Measurements from ENCODE around the gene NTSR2.

The NTSR2 gene

DNA sequence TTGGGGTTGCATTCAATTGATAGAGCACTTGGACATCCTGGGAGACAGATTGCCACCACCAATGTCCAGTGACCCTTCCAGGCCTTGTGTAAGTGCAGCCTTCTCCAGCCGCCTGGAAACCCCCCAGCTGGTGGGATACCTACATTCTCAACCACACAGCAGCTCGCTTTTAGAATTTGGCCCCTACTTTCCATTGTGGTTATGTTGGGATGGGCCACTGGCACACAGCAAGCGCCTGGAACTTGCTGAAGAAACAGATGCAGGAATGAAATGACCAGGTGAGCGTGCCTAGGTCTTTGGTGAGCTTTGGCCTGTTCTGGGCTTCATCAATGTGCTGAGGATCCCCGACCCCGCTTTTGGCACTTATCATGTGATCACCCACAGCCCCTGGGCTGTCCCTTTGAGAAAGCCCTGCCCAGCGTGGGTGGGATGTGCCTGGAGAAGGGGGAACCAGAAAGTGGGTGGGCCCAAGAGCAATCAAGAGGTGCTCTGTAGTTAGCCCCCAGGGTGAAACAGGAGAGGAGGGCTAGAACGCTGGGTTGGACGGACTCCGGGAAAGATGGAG lies 16.0 kb upstream of the NTSR2 start:
- TF ChIP-seq, protein P1, sequence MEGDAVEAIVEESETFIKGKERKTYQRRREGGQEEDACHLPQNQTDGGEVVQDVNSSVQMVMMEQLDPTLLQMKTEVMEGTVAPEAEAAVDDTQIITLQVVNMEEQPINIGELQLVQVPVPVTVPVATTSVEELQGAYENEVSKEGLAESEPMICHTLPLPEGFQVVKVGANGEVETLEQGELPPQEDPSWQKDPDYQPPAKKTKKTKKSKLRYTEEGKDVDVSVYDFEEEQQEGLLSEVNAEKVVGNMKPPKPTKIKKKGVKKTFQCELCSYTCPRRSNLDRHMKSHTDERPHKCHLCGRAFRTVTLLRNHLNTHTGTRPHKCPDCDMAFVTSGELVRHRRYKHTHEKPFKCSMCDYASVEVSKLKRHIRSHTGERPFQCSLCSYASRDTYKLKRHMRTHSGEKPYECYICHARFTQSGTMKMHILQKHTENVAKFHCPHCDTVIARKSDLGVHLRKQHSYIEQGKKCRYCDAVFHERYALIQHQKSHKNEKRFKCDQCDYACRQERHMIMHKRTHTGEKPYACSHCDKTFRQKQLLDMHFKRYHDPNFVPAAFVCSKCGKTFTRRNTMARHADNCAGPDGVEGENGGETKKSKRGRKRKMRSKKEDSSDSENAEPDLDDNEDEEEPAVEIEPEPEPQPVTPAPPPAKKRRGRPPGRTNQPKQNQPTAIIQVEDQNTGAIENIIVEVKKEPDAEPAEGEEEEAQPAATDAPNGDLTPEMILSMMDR (IDR thresholded peaks at IDR 0.05; ENCODE audit: extremely low read depth, insufficient read depth, missing control alignments) = no peak
- no peak for DNase-seq (ENCODE audit: low spot score)
- in situ Hi-C loops (cut with MboI; ENCODE audit: low pct_unique_long_range_greater_than_20kb, low sequenced_read_pairs, unreplicated experiment) = loop anchor here (10.0 to 25.0 kb wide), 2 partner anchors 99 to 1326 kb away; no protein-coding TSS in a partner anchor

DNA sequence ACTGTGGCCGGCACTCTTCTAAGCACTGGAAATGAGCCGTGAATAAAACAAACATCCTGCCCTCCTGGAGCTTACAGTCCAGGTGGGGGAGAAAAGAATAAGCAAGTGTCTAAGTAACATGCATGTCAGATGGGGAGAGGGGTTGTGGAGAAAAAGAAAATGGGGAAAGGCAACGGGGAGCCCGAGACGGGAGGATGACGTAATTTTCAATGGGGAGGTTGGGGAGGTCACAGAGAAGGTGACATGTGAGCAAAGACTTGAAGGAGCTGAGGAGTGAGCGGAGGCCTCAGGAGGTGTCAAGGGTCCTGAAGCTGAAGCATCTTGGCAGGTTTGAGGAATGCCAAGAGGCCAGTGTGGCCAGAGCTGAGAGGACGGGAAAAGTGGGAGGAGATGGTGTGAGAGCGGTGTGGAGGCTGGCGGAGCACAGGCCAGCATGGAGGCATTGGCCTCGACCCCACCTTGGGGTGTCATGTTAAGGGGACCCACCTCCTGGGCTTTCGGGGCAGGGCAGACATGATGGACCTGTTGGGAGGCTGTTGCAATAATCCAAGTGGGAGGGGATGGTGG lies 15.0 kb upstream of the NTSR2 start:
- TF ChIP-seq, protein P1 (IDR thresholded peaks at IDR 0.05; ENCODE audit: extremely low read depth, insufficient read depth, missing control alignments) = no peak
- in situ Hi-C loops (cut with MboI; ENCODE audit: low pct_unique_long_range_greater_than_20kb, low sequenced_read_pairs, unreplicated experiment) = loop anchor here (10.0 to 25.0 kb wide), 2 partner anchors 100 to 1327 kb away; no protein-coding TSS in a partner anchor
- no peak for DNase-seq (ENCODE audit: low spot score)

DNA sequence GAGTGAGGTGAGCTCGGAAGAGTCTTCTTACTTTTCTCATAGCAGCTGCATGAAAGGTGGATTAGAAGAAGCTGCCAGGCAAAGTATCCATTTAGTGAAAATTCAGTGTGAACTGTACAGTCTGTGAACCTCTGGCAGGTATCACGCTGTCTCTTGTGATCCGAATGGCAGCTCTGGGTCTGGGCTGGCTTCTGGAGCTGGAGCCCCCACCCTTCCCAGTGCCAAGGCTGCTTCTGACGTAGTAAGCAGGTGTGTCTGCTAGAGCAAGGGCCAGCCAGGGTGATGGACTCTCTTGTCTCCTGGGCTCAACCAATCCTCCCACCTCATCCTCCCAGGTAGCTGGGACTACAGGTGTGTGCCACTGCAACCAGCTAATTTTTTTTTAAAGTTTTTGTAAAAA lies 14.0 kb upstream of the NTSR2 start:
- DNase-seq (ENCODE audit: low spot score) = no peak
- TF ChIP-seq, protein P1 (IDR thresholded peaks at IDR 0.05; ENCODE audit: extremely low read depth, insufficient read depth, missing control alignments) = no peak
- in situ Hi-C loops (cut with MboI; ENCODE audit: low pct_unique_long_range_greater_than_20kb, low sequenced_read_pairs, unreplicated experiment) = loop anchor here (10.0 to 25.0 kb wide), 2 partner anchors 101 to 1328 kb away; no protein-coding TSS in a partner anchor

DNA sequence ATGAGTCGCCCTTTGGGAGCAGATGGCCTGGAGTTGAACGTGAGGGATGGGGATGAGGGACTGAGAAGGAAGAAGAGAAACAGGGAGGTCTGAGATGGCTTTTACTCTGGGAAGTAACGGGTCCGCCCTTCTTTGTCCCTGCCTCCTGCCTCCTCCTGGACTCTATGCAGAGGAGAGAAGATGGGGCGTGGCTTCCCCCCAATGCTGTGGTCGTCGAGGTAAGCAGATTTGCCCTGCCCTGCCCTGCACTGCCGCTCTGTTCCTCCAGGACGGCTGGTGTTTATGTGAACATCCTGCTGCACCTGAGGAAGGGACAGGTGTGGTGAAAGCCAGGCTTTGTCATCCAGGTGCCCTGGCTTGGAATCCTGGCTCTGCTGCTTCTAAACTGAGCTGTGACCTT lies 13.5 kb upstream of the NTSR2 start:
- DNase-seq (ENCODE audit: low spot score) = no peak
- in situ Hi-C loops (cut with MboI; ENCODE audit: low pct_unique_long_range_greater_than_20kb, low sequenced_read_pairs, unreplicated experiment) = loop anchor here (10.0 to 25.0 kb wide), 2 partner anchors 101 to 1329 kb away; no protein-coding TSS in a partner anchor
- TF ChIP-seq, protein P1 (IDR thresholded peaks at IDR 0.05; ENCODE audit: extremely low read depth, insufficient read depth, missing control alignments) = no peak

DNA sequence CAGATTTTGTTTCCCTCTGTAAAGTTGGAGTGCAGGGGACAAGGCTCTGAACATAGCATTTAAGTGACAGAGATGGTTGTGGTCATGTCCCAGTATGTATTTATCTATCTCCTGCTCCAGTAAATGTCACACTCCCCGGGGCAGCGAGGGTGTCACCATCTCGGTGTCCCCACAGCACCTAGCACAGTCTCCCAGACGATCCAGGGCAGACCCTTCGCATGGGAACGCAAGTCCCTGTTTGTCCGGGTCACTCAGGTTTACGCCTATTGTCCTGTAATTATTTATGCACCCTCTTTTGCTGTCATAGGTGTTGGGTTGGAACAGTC lies 12.6 kb upstream of the NTSR2 start:
- in situ Hi-C loops (cut with MboI; ENCODE audit: low pct_unique_long_range_greater_than_20kb, low sequenced_read_pairs, unreplicated experiment) = loop anchor here (10.0 to 25.0 kb wide), 2 partner anchors 102 to 1330 kb away; no protein-coding TSS in a partner anchor
- DNase-seq (ENCODE audit: low spot score) = no peak

DNA sequence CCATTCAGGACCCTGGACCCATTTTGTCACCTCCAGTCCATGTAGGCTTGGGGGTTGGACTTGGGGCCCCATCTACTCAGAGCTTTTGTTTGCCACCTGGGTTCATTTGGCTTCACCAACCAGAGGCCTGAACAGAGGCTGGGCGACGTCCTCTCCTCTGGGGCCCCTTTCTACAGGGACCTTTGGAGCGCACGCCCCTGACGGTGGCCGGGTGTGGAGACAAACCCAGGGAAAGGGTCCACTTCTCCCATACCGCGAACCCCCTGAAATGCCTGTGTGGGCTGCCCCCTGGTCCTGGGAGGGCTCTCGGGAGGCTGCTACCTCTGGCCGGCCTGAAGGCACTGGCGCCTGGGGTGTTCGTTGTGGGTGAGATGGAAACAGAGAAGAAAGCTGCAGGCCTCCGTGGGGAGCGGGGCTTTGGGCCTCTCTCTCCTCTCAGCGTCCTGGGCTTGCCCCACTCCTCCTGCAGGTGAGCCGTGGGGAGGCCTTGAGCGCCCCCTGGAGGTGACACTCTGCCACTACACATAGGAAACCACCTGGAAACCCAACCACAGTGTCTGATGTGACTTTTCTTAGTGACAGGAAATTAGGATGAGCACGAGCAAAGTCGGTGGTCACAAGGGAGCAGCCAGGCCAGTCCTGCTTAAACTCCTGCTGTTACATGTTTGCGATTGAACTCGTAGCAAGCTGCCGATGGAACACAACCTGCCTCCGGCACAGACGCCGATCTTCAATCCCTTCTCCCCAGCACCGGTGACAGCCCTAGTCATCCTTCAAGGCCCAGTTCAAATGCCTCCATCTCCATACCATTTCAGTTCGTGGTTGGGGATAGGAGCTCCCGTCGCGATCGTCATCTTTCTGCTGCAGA lies 12.0 kb upstream of the NTSR2 start:
- TF ChIP-seq, protein P1 (IDR thresholded peaks at IDR 0.05; ENCODE audit: extremely low read depth, insufficient read depth, missing control alignments) = peak; percentile 78
- DNase-seq (ENCODE audit: low spot score) = peak; percentile 85
- in situ Hi-C loops (cut with MboI; ENCODE audit: low pct_unique_long_range_greater_than_20kb, low sequenced_read_pairs, unreplicated experiment) = loop anchor here (10.0 to 25.0 kb wide), 2 partner anchors 103 to 1330 kb away; no protein-coding TSS in a partner anchor

More for the DNA sequence above, 12.6 kb upstream of the NTSR2 start:
- TF ChIP-seq, protein P1 (IDR thresholded peaks at IDR 0.05; ENCODE audit: extremely low read depth, insufficient read depth, missing control alignments) = no peak
